GM23248 (cell line): ENCODE data around the gene GALNT17. TPM values are rescaled to one million over a fixed set of nuclear protein-coding genes. Genes with fewer than 3 reads are reported as not detected.

Experiments used
- DNase-seq: peaks from one replicate; pipeline ENCODE4 v3.0.0-alpha.2; 2015
- H2AFZ ChIP-seq: fragments of 200-600 bp; sonication (generic); 2 replicates; pipeline ENCODE4 v1.6.1; 2016; ENCODE audit warnings: antibody characterized with exemption
- H3F3A ChIP-seq: fragments of 200-600 bp; sonication (generic); 2 replicates; pipeline ENCODE4 v1.6.1; 2016; ENCODE audit warnings: mild to moderate bottlenecking, antibody characterized with exemption, mixed run types; ENCODE audit not compliant: insufficient read depth
- H3K27ac ChIP-seq: fragments of 200-600 bp; sonication (generic); 2 replicates; pipeline ENCODE4 v1.5.1; 2016; ENCODE audit warnings: mild to moderate bottlenecking
- H3K27me3 ChIP-seq: fragments of 200-600 bp; sonication (generic); replicated peaks from 2 replicates; pipeline ENCODE4 v1.6.1; 2016; ENCODE audit warnings: mild to moderate bottlenecking; ENCODE audit not compliant: insufficient read depth
- H3K36me3 ChIP-seq: fragments of 200-600 bp; sonication (generic); 2 replicates; pipeline ENCODE4 v1.6.1; 2016; ENCODE audit warnings: low read depth, mild to moderate bottlenecking
- H3K4me1 ChIP-seq: fragments of 200-600 bp; sonication (generic); 2 replicates; pipeline ENCODE4 v1.6.1; 2016; ENCODE audit warnings: mild to moderate bottlenecking; ENCODE audit not compliant: insufficient read depth
- H3K4me2 ChIP-seq: fragments of 200-600 bp; sonication (generic); one replicate; pipeline ENCODE4 v1.6.1; 2016; ENCODE audit warnings: mild to moderate bottlenecking; ENCODE audit not compliant: unreplicated experiment
- H3K4me3 ChIP-seq: fragments of 200-600 bp; sonication (generic); 2 replicates; pipeline ENCODE4 v1.5.1; 2016; ENCODE audit warnings: mild to moderate bottlenecking
- H3K79me2 ChIP-seq: fragments of 200-600 bp; sonication (generic); 2 replicates; pipeline ENCODE4 v1.6.1; 2016; ENCODE audit warnings: mild to moderate bottlenecking; ENCODE audit not compliant: insufficient read depth
- H3K9ac ChIP-seq: fragments of 200-600 bp; sonication (generic); 2 replicates; pipeline ENCODE4 v1.6.1; 2016; ENCODE audit warnings: mild to moderate bottlenecking
- H3K9me2 ChIP-seq: fragments of 200-600 bp; sonication (generic); 2 replicates; pipeline ENCODE4 v1.6.1; 2016; ENCODE audit warnings: mixed run types, mild to moderate bottlenecking, moderate library complexity; ENCODE audit not compliant: insufficient read depth
- H3K9me3 ChIP-seq: fragments of 200-600 bp; sonication (generic); one replicate; pipeline ENCODE4 v1.6.1; 2017; ENCODE audit warnings: low read depth
- H4K20me1 ChIP-seq: fragments of 200-600 bp; sonication (generic); 2 replicates; pipeline ENCODE4 v1.6.0; 2016; ENCODE audit not compliant: insufficient read depth
- EZH2 ChIP-seq: fragments of 200-600 bp; sonication (generic); IDR thresholded peaks from 2 replicates; pipeline ENCODE4 v1.6.1; 2018; ENCODE audit warnings: antibody characterized with exemption, mild to moderate bottlenecking; ENCODE audit not compliant: insufficient read depth, poor library complexity, severe bottlenecking
- EZH2phosphoT487 ChIP-seq: fragments of 200-600 bp; sonication (generic); IDR thresholded peaks from 2 replicates; pipeline ENCODE4 v1.6.1; 2018; ENCODE audit warnings: antibody characterized with exemption, moderate library complexity, mild to moderate bottlenecking, low read depth; ENCODE audit not compliant: insufficient read depth
- WGBS, 2 experiments: methylation state at CpG; one replicate each; pipeline ENCODE4 v1.1.6; 2015 to 2017; ENCODE audit warnings: low lambda C conversion rate in 2 of 2, low coverage in 1 of 2; ENCODE audit errors: missing lambda C conversion rate in 2 of 2; 5-methylcytosine and 5-hydroxymethylcytosine counted together
- in situ Hi-C: fragments of 300-500 bp; cut with MboI; formaldehyde crosslinking; loops from 2 replicates; pipeline ENCODE4 v1.15.0; 2020
- polyA plus RNA-seq: library from polyadenylated mRNA; unstranded; fragments of >200 nt; fragmentation: Nextera tagmentation; extraction: Ambion mirVana; gene quantifications from 2 replicates; pipeline ENCODE4 v1.2.1, GENCODE V29; 2016
- total RNA-seq: library from RNA; depleted of rRNA; stranded (reverse); fragments of >200 nt; shearing (Covaris generic); gene quantifications from 2 replicates; pipeline ENCODE4 v1.2.3, GENCODE V29; 2014

The GALNT17 gene
- total and polyA plus RNA-seq, 2 experiments from 2014 or later: not detected

DNA sequence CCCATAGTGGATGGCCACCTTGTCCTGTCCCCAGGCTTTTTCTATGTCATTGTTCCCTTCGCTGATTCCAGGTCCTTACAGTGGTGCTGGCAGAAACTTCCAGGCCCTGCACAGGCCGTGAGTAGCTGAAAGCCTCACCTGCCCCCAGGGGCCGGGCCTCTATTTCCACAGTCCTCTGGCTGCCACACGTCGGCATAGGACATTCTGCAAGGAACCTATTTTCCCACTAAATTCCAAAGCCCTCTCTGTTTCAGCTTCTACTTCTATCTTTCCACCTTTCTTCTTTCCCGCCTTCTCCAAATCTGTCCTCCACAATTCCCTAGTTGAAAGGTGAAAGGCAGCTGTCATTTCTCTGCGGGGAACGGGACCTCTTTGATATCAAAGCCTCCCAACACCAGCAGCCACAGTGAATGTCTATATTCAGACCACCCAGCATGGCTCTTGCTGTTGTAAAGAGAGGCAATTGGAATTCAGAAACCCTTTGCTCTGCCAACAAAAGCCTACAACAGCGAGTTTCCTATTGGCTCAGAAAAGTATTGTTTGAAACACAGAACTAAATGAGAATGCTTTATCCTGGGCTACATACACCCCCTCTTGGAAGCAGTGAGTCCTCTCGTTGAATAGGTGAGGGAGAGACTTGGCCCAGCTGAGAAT, 607.7 kb downstream of the GALNT17 start:
- no peaks in the 10 kb centered on the region for H3K27me3 ChIP-seq
- H3K79me2 ChIP-seq: no peaks in the 10 kb centered on the region
- H3K9ac ChIP-seq: no peak overlapping the region
- TF ChIP-seq EZH2 (no peak), EZH2phosphoT487 (no peak)
- no peaks in the 10 kb centered on the region for H3K36me3 ChIP-seq
- 33 to 40% methylated on average over 10 of the region's 10 CpGs for WGBS, 2 experiments
- H3F3A ChIP-seq: no peaks in the 10 kb centered on the region
- no peak overlapping the region for H3K27ac ChIP-seq
- no peaks in the 10 kb centered on the region for H3K4me1 ChIP-seq
- in situ Hi-C loops: loop anchor here (5.0 kb wide), 1 partner anchor 882 kb away; no protein-coding TSS in a partner anchor
- H2AFZ ChIP-seq: no peak overlapping the region
- no peak overlapping the region for H3K4me2 ChIP-seq
- DNase-seq: no peak
- H4K20me1 ChIP-seq: no peaks in the 10 kb centered on the region
- H3K9me2 ChIP-seq: no peaks in the 10 kb centered on the region
- no peaks in the 10 kb centered on the region for H3K9me3 ChIP-seq
- H3K4me3 ChIP-seq: no peak overlapping the region

DNA sequence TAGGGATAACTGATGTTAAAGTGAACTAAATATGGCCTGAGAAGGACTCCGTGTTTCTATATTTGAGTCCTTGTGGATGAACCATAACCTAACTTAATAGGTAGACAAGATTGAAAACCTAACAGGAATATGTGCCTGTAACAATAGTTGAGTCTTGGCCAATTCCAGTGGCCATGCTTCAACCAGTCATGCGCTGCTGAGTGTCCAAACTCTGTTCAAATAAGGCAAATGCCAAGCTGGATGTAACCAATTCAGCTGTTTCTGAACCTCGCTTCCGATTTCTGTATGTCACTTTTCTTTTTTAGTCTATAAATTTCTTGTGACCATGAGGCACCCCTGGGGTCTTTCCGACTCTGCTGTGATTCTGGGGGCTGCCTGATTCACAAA, 608.2 kb downstream of the GALNT17 start:
- H3F3A ChIP-seq: no peaks in the 10 kb centered on the region
- in situ Hi-C loops: no loop called here

DNA sequence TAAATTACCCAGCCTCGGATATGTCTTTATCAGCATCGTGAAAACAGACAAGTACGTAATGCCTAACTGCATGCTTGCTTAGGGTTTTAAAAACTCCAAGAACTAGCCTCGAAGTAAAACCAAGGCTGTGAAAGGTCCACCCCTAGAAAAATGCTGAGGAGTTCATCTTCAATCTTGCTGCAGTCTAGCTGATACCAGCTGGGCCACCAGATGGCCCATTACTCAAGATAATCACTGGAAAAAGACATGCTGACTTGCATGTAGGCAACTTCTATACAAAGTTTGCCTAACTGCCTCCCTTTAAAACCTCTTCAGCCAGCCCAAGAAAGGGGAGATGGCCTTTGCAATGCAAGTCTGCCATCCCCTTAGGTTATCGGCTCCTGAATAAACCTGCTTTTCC, 614.1 kb downstream of the GALNT17 start:
- Histone ChIP-seq H3K79me2 (no peaks in the 10 kb centered on the region), H2AFZ (no peak overlapping the region), H3K4me2 (no peak overlapping the region), H3K9me3 (no peaks in the 10 kb centered on the region), H3K4me3 (no peak overlapping the region), H3K4me1 (no peaks in the 10 kb centered on the region), H3K36me3 (no peaks in the 10 kb centered on the region), H3K9ac (no peak overlapping the region), H3K9me2 (no peaks in the 10 kb centered on the region), H3F3A (no peaks in the 10 kb centered on the region), H3K27ac (no peak overlapping the region), H3K27me3 (no peaks in the 10 kb centered on the region), H4K20me1 (no peaks in the 10 kb centered on the region)
- in situ Hi-C loops: no loop called here
- no peak for DNase-seq
- TF ChIP-seq EZH2: no peak
- TF ChIP-seq EZH2phosphoT487: no peak
- WGBS, 2 experiments: 49 to 52% methylated on average over 5 of the region's 5 CpGs

More for the DNA sequence above, 608.2 kb downstream of the GALNT17 start:
- no peak for DNase-seq
- no peak overlapping the region for H2AFZ ChIP-seq
- no peaks in the 10 kb centered on the region for H3K36me3 ChIP-seq
- H3K79me2 ChIP-seq: no peaks in the 10 kb centered on the region
- H3K9me3 ChIP-seq: no peaks in the 10 kb centered on the region
- H3K9ac ChIP-seq: no peak overlapping the region
- H3K4me3 ChIP-seq: no peak overlapping the region
- no peak overlapping the region for H3K27ac ChIP-seq
- H4K20me1 ChIP-seq: no peaks in the 10 kb centered on the region
- H3K4me2 ChIP-seq: no peak overlapping the region
- no peaks in the 10 kb centered on the region for H3K9me2 ChIP-seq
- H3K27me3 ChIP-seq: no peaks in the 10 kb centered on the region
- WGBS, 2 experiments: 42 to 45% methylated on average over 5 of the region's 5 CpGs
- H3K4me1 ChIP-seq: no peaks in the 10 kb centered on the region
- no peak for TF ChIP-seq EZH2
- no peak for TF ChIP-seq EZH2phosphoT487

DNA sequence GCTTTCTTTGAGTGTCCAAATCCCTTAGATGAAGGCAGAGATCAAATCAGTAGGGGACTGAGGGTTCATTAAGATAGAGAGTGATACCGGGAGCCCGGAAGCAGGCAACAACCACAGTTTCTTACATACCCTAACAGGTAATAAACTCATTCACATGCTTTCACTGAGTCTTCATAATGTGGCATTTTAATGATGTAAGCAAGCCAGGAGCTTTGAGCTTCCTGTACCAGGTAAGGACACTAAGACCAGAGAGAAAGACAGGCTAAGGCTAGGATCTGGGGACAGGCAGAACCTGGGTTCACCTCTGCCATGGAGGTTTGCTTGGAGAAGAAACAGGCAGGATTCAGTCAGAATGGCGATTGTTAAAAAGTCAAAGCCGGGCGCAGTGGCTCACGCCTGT, 618.3 kb downstream of the GALNT17 start:
- no peaks in the 10 kb centered on the region for H3K79me2 ChIP-seq
- no peak for DNase-seq
- TF ChIP-seq EZH2: no peak
- TF ChIP-seq EZH2phosphoT487: no peak
- no peaks in the 10 kb centered on the region for H3K36me3 ChIP-seq
- H3K4me3 ChIP-seq: no peak overlapping the region
- H3K27ac ChIP-seq: no peak overlapping the region
- no peaks in the 10 kb centered on the region for H3F3A ChIP-seq
- 83 to 84% methylated on average over 6 of the region's 6 CpGs for WGBS, 2 experiments
- H2AFZ ChIP-seq: no peak overlapping the region
- 0 out of 2 replicates have a peak, but pooled peaks cover 3% of the 10 kb centered on the region for H3K4me1 ChIP-seq
- no peak overlapping the region for H3K9ac ChIP-seq
- no peaks in the 10 kb centered on the region for H3K9me3 ChIP-seq
- no peak overlapping the region for H3K4me2 ChIP-seq
- no peaks in the 10 kb centered on the region for H3K9me2 ChIP-seq
- in situ Hi-C loops: loop anchor here (10.0 to 25.0 kb wide), 2 partner anchors 885 to 1037 kb away; no protein-coding TSS in a partner anchor
- H3K27me3 ChIP-seq: 0 out of 2 replicates have a peak, but pooled peaks cover 5% of the 10 kb centered on the region
- H4K20me1 ChIP-seq: no peaks in the 10 kb centered on the region
